ENCODE data around the gene ATG9A. TPM values are rescaled to one million over a fixed set of nuclear protein-coding genes. Genes with fewer than 3 reads are reported as not detected.
"Not testable (repeated sequence)": the region's sequence is repeated elsewhere in the genome, so short reads cannot be mapped to it uniquely, and the experiment has no call there.

The ATG9A gene
- total and polyA plus RNA-seq, 2 donors (not counting 1 experiment from before 2014, with no cell fraction given), result 41.8 to 65.5 TPM

GRCh38 chr2:219261024-219261855 is 31.8 kb upstream of the ATG9A start:
- Histone ChIP-seq H3K27me3 (replicated peaks in 1 of 4; ENCODE audit: control extremely low read depth in 1 of 4, control insufficient read depth in 3 of 4, insufficient read depth in 4 of 4, low read length in 3 of 4) (no peaks in the 10 kb centered on the region), H3K36me3 (replicated peaks in 1 of 2; ENCODE audit: control extremely low read depth in 1 of 2, control insufficient read depth in 1 of 2, extremely low read depth in 1 of 2, insufficient read depth in 2 of 2, low read length in 1 of 2) (no peaks in the 10 kb centered on the region), H4K20me1 (ENCODE audit: control insufficient read depth, insufficient read depth, low read length, poor library complexity, severe bottlenecking) (no peaks in the 10 kb centered on the region), H3K9me3 (ENCODE audit: control extremely low read depth in 1 of 3, control insufficient read depth in 2 of 3, insufficient read depth in 1 of 3, low read length in 2 of 3) (no peaks in the 10 kb centered on the region), H2AFZ (ENCODE audit: insufficient read depth, low read depth, low read length, poor library complexity, severe bottlenecking) (no peak overlapping the region), H3K79me2 (ENCODE audit: control insufficient read depth, insufficient read depth, low read length) (no peaks in the 10 kb centered on the region), H3K4me2 (replicated peaks; ENCODE audit: low read depth, low read length, poor library complexity, severe bottlenecking) (no peak overlapping the region), H3K9ac (ENCODE audit: low read length) (no peak overlapping the region), H3K4me1 (ENCODE audit: control insufficient read depth in 2 of 2, insufficient read depth in 2 of 2, low read length in 2 of 2) (no peaks in the 10 kb centered on the region), H3K27ac (ENCODE audit: low read length in 2 of 2) (no peak overlapping the region), H3K4me3 (ENCODE audit: control extremely low read depth in 1 of 5, extremely low read depth in 1 of 5, insufficient read depth in 1 of 5, low read depth in 2 of 5, low read length in 4 of 5) (no peak overlapping the region)
- CTCF ChIA-PET, result interaction anchor here (1.0 to 1.7 kb wide), 7 partner anchors 12 to 89 kb away, joined by 3 to 7 read pairs (median 3); no protein-coding TSS in a partner anchor
- WGBS (ENCODE audit: insufficient coverage), result 54% methylated on average over 1 of the region's 5 CpGs
- POLR2A ChIA-PET, result interaction anchor here (0.6 to 0.7 kb wide), 2 partner anchors 127 to 135 kb away, joined by 3 read pairs; partner anchors contain the start of gene DNPEP
- TF ChIP-seq CTCF (IDR thresholded peaks at IDR 0.05), result no peak
- no peak for TF ChIP-seq EZH2 (IDR thresholded peaks at IDR 0.05; ENCODE audit: borderline replicate concordance, insufficient read depth, low read depth, low read length, poor library complexity, severe bottlenecking)
- DNase-seq (no peak), ATAC-seq (ENCODE audit: low read depth) (no peak)
- Mint-ChIP-seq H3K4me1 (no peaks in the 10 kb centered on the region), H3K27me3 (no peaks in the 10 kb centered on the region), H3K9me3 (ENCODE audit: insufficient read depth) (no peaks in the 10 kb centered on the region), H3K4me3 (no peak overlapping the region), H3K27ac (no peak overlapping the region)
- intact Hi-C loops (cut with micrococcal nuclease), result no loop called here

DNA sequence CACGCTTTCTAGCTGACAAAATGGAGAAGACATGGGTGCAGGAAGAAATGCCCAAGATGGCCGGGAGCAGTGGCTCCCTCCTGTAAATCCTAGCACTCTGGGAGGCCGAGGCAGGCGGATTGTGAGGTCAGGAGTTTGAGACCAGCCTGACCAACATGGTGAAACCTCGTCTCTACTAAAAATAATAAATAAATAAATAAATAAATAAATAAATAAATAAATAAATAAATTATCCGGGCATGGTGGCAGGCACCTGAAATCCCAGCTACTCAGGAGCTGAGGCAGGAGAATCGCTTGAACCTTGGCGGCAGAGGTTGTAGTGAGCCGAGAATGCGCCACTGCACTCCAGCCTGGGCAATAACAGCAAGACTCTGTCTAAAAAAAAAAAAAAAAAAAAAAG is 29.5 kb upstream of the ATG9A start:
- H3K27me3 ChIP-seq (replicated peaks in 1 of 4; ENCODE audit: control extremely low read depth in 1 of 4, control insufficient read depth in 3 of 4, insufficient read depth in 4 of 4, low read length in 3 of 4); H3K4me3 Mint-ChIP-seq; H3K4me1 ChIP-seq (ENCODE audit: control insufficient read depth in 2 of 2, insufficient read depth in 2 of 2, low read length in 2 of 2); H3K9me3 Mint-ChIP-seq (ENCODE audit: insufficient read depth); H2AFZ ChIP-seq (ENCODE audit: insufficient read depth, low read depth, low read length, poor library complexity, severe bottlenecking); H3K4me2 ChIP-seq (replicated peaks; ENCODE audit: low read depth, low read length, poor library complexity, severe bottlenecking); ATAC-seq (ENCODE audit: low read depth); H3K27ac ChIP-seq (ENCODE audit: low read length in 2 of 2); H4K20me1 ChIP-seq (ENCODE audit: control insufficient read depth, insufficient read depth, low read length, poor library complexity, severe bottlenecking); H3K27me3 Mint-ChIP-seq; H3K4me3 ChIP-seq (ENCODE audit: control extremely low read depth in 1 of 5, extremely low read depth in 1 of 5, insufficient read depth in 1 of 5, low read depth in 2 of 5, low read length in 4 of 5); H3K36me3 ChIP-seq (replicated peaks in 1 of 2; ENCODE audit: control extremely low read depth in 1 of 2, control insufficient read depth in 1 of 2, extremely low read depth in 1 of 2, insufficient read depth in 2 of 2, low read length in 1 of 2); H3K9ac ChIP-seq (ENCODE audit: low read length); H3K9me3 ChIP-seq (ENCODE audit: control extremely low read depth in 1 of 3, control insufficient read depth in 2 of 3, insufficient read depth in 1 of 3, low read length in 2 of 3); intact Hi-C loops (cut with micrococcal nuclease); H3K27ac Mint-ChIP-seq; DNase-seq; H3K79me2 ChIP-seq (ENCODE audit: control insufficient read depth, insufficient read depth, low read length): not testable (repeated sequence)
- WGBS (ENCODE audit: insufficient coverage), result 97% methylated on average over 4 of the region's 10 CpGs
- peaks cover 10% of the 10 kb centered on the region for H3K4me1 Mint-ChIP-seq
- POLR2A ChIA-PET, result interaction anchor here (1.3 kb wide), 1 partner anchor 10 kb away, joined by 8 read pairs; no protein-coding TSS in a partner anchor
- CTCF ChIA-PET, result interaction anchor here (0.8 to 7.6 kb wide), 4 partner anchors 14 to 36 kb away, joined by 3 to 97 read pairs (median 6); partner anchors contain the start of genes DNAJB2, GLB1L and STK16
